ENCODE data around the gene KCNMA1. TPM values are rescaled to one million over a fixed set of nuclear protein-coding genes. Genes with fewer than 3 reads are reported as not detected.
A peak's percentile ranks its signal among the peaks of the same experiment; 100 is the strongest.

Gene KCNMA1
- total and polyA plus RNA-seq, 5 donors = 1.5 to 6.1 (median 3.3) TPM

DNA sequence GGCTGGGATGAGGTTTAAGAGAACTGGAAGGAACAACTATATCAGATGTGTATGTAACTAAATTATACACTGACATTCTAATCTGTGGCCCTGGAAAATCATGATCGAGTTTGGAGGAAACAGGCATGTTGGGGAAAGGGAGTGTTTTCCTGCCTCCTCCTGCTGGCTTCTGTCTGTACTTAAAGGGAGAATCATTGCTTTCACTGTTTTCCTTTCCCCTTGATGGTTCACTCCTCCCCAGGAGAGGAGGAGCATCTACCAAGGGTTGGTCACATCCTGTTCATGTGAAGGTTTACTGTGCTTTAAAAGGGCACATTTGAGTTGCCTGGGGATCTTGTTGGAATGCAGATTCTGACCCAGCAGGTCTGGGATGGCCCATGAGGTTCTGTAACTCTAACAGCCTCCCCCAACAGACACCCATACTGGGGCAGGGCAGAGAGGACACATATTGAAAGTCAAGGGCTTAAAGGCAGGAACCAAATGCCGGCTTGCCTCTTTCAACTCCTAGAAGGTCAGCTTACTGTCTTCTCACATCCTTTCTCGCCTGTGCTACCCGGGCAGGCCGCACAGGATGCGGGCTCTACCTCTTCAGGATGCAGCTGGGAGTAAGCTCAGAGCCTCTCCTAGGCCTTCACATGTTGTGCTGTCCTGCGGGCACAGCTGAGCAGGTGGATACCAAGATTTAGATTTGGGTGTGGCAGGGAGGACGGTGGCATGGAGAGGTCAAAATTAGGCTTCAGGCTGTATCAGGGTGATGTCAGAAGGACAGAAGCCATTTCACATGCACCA is 694.8 kb downstream of the KCNMA1 start:
- Histone ChIP-seq H3K4me3 (ENCODE audit: low read length) (no peak overlapping the region), H3K27me3 (ENCODE audit: control insufficient read depth, insufficient read depth) (no peaks in the 10 kb centered on the region), H3K27ac (ENCODE audit: low read length) (no peak overlapping the region), H3K4me1 (ENCODE audit: control insufficient read depth, insufficient read depth, low read length) (peaks cover 6% of the 10 kb centered on the region), H3K9me3 (ENCODE audit: control insufficient read depth, low read length) (no peaks in the 10 kb centered on the region)
- WGBS = 62% methylated on average over 8 of the region's 8 CpGs
- peak in 1 of 2 donors; percentile 54 for ATAC-seq
- intact Hi-C loops (cut with DNase I) = no loop called here
- DNase-seq = no peak

DNA sequence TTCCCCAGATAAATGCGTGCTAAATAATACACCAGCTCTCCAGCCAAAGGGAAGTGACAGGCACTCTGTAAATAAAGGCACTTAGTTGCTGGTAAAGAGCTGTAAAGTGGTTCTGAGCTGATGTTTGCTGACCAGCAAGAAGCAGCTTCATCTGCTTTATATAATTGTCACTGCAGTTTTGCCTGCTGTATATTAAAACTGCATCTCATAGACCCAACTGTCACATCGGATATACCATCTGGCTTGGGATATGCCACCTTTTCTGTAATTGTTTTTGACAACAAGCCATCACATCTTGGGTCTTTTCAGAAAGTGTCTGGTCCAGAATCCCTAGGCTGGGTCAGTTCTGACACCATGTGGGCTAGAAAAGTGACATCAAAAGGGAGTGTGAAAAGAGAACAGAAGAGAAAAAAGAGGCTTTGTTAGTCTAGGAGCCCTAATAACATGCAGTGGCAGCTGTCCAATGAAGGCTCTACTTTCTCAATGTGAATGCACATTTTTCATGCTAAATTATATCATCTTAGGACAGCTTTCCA is 697.6 kb downstream of the KCNMA1 start:
- H3K4me1 ChIP-seq (ENCODE audit: control insufficient read depth, insufficient read depth, low read length) = no peaks in the 10 kb centered on the region
- no peaks in the 10 kb centered on the region for H3K9me3 ChIP-seq (ENCODE audit: control insufficient read depth, low read length)
- no peaks in the 10 kb centered on the region for H3K27me3 ChIP-seq (ENCODE audit: control insufficient read depth, insufficient read depth)
- WGBS = 64% methylated on average over 2 of the region's 2 CpGs
- no peak overlapping the region for H3K4me3 ChIP-seq (ENCODE audit: low read length)
- ATAC-seq (no peak), DNase-seq (no peak)
- no peak overlapping the region for H3K27ac ChIP-seq (ENCODE audit: low read length)
- intact Hi-C loops (cut with DNase I) = no loop called here

DNA sequence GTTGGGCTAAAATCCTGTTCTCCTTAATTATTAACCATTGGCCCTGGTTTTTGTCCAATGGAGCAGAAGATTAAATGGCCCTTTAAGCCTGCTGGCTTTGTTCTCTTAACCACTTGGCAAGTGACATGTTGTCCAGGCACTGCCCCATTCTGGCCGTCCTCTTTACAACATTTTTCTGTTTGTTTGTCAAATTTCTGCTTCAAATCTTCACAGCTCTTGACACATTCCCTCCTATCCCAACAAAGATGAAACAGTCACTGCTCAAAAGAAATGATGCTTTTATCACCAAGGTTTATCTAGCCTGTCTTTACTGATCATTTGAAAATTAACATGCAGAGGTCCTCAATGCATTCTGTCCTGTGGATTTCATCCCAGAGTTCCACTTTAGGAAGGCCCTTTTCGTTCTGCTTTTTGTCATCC is 700.4 kb downstream of the KCNMA1 start:
- no peak for DNase-seq
- no peak for ATAC-seq
- 48% methylated on average over 2 of the region's 2 CpGs for WGBS
- no peaks in the 10 kb centered on the region for H3K9me3 ChIP-seq (ENCODE audit: control insufficient read depth, low read length)
- H3K27me3 ChIP-seq (ENCODE audit: control insufficient read depth, insufficient read depth) = no peaks in the 10 kb centered on the region
- H3K4me1 ChIP-seq (ENCODE audit: control insufficient read depth, insufficient read depth, low read length) = no peaks in the 10 kb centered on the region
- H3K4me3 ChIP-seq (ENCODE audit: low read length) = no peak overlapping the region
- H3K27ac ChIP-seq (ENCODE audit: low read length) = no peak overlapping the region
- intact Hi-C loops (cut with DNase I) = no loop called here

DNA sequence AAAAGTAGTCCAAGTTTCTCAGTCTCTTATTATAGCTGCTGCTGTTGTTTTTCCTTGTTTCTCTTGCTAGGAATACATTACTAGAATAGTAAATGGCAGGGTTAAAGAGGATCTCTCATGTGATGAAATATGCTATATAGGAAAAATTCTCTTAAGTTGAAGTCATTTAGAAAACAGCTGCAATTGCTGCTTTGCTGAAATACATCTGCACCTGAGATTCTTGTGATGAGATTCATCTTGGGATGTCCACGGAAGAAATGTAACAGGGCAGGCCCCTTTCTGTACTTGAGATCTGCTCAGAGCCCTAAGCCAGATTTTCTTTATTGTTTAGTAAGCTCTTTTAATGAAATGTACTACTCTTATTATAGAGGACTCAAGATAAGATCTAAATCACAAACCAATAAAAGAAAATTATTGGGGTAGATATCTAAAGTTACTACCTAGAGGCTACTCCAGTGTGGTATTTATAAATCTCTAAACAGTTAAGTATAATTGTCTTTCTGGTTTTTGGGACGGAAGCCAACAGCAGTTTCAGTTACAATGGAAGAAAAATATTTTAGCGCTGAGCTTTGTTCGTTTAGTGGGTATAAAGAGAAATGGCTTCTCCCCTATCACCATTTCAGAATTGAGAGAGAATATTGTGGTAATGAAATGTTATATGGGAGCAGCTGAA is 701.5 kb downstream of the KCNMA1 start:
- no peaks in the 10 kb centered on the region for H3K27me3 ChIP-seq (ENCODE audit: control insufficient read depth, insufficient read depth)
- intact Hi-C loops (cut with DNase I) = no loop called here
- DNase-seq (no peak), ATAC-seq (no peak)
- no peak overlapping the region for H3K4me3 ChIP-seq (ENCODE audit: low read length)
- no peaks in the 10 kb centered on the region for H3K9me3 ChIP-seq (ENCODE audit: control insufficient read depth, low read length)
- H3K4me1 ChIP-seq (ENCODE audit: control insufficient read depth, insufficient read depth, low read length) = no peaks in the 10 kb centered on the region
- no peak overlapping the region for H3K27ac ChIP-seq (ENCODE audit: low read length)
- 50% methylated on average over 4 of the region's 4 CpGs for WGBS

DNA sequence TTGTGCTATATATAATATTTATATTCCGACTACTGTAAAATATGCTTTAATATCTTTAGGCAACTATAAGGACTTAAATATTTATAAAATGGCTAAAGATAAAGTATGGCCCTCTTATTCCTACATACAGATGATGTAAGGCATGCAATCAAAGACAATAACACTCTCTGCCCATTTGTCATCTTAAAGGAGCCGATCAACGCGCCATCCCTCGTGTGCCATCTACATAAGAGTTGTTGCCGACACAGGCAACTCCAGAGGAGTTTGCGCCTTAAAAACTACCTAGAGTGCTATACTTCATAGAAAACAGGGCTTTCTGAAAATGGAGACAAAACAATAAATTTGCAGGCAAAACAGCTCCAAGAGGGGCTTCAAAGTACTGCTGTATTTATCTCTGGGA is 709.0 kb downstream of the KCNMA1 start:
- DNase-seq (no peak), ATAC-seq (no peak)
- WGBS = 95% methylated on average over 7 of the region's 7 CpGs
- Histone ChIP-seq H3K4me3 (ENCODE audit: low read length) (no peak overlapping the region), H3K27me3 (ENCODE audit: control insufficient read depth, insufficient read depth) (no peaks in the 10 kb centered on the region), H3K9me3 (ENCODE audit: control insufficient read depth, low read length) (no peaks in the 10 kb centered on the region), H3K27ac (ENCODE audit: low read length) (no peak overlapping the region), H3K4me1 (ENCODE audit: control insufficient read depth, insufficient read depth, low read length) (no peaks in the 10 kb centered on the region)
- intact Hi-C loops (cut with DNase I) = no loop called here

DNA sequence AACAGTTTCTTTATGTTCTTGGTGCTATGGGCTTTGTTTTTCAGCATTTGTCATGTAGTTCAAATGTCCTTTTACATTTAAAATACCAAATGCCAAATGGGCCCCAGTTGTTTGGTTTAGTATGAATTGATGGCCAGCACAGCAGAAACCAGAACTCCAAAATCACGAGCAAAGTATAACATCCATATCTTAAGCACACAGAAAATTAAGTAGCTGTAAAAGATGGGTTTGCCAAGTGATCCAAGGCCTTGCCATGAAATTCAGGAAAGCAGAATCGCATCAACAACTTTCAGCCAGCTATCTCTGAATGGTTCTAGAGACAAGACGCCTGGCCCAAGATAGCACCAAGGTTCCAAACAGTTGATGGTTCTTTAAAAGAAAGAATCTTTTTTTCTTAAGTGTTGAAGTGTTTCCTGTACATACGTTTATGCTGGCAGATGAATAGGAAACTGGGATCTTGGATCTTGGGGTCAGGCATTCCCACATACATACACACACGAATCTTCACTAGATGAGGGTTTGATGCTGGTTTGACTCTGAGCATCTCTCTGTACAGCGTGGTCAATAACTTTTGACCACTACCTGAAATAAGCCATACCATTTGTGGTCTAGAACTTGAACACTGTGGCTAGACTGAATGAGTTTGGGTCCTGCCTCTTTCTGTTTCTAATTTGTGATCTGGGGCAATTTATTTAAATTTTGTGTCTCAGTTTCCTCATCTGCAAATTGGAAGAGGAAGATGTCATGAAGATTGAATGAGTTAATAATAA is 711.8 kb downstream of the KCNMA1 start:
- Histone ChIP-seq H3K27ac (ENCODE audit: low read length) (no peak overlapping the region), H3K4me3 (ENCODE audit: low read length) (no peak overlapping the region), H3K9me3 (ENCODE audit: control insufficient read depth, low read length) (no peaks in the 10 kb centered on the region), H3K27me3 (ENCODE audit: control insufficient read depth, insufficient read depth) (no peaks in the 10 kb centered on the region), H3K4me1 (ENCODE audit: control insufficient read depth, insufficient read depth, low read length) (no peaks in the 10 kb centered on the region)
- 62% methylated on average over 6 of the region's 6 CpGs for WGBS
- intact Hi-C loops (cut with DNase I) = no loop called here
- ATAC-seq = no peak
- no peak for DNase-seq

DNA sequence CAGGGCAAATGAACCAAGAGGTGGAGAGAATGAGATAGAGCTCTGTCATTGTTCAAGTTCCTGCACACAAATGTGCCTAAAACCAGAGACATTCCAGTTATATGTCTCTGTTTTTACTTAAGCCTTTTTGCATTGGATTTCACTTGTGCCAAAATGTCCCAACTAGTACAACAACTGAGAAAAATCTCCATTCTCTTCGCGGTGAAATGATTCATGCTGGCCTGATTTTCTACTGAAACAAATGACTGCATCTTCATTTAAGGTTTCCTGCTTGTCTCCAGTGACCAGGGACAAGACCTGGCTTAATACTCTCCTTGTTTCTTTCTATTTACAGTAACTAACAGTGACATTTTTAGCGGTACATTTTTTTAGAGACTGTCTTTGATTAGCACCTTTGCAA is 714.9 kb downstream of the KCNMA1 start:
- Histone ChIP-seq H3K9me3 (ENCODE audit: control insufficient read depth, low read length) (no peaks in the 10 kb centered on the region), H3K27ac (ENCODE audit: low read length) (no peak overlapping the region), H3K4me1 (ENCODE audit: control insufficient read depth, insufficient read depth, low read length) (no peaks in the 10 kb centered on the region), H3K27me3 (ENCODE audit: control insufficient read depth, insufficient read depth) (no peaks in the 10 kb centered on the region), H3K4me3 (ENCODE audit: low read length) (no peak overlapping the region)
- DNase-seq (no peak), ATAC-seq (no peak)
- WGBS = 83% methylated on average over 3 of the region's 3 CpGs
- intact Hi-C loops (cut with DNase I) = no loop called here

DNA sequence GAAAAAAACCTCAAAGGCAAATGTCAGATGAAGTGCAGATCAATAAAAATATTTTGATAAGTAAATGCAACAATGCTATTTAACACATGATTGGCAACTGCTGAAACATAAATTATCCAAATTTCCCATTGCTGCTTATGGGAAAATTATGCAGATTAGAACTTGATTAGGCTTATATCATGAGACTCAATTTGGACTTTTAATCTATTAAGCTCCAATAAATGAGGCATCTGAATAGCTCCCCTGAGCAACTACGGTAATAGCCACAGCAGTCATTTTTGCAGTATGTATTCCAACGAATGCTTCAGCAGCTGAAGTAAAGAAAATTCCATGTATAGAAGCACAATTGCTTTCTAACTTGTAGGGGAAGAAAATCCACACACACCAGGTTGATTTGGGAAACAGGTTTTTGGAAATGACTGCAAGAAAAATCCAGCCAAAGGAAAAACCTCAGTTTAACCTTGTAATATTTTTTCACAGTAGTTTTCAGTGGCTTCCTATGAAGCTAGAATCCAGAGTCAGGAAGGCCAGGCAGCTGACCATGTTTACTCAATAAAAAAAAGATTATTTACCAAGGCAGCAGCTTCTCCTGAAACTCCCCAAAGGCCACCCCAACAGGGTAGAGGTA is 716.1 kb downstream of the KCNMA1 start:
- Histone ChIP-seq H3K27ac (ENCODE audit: low read length) (no peak overlapping the region), H3K27me3 (ENCODE audit: control insufficient read depth, insufficient read depth) (no peaks in the 10 kb centered on the region), H3K4me1 (ENCODE audit: control insufficient read depth, insufficient read depth, low read length) (no peaks in the 10 kb centered on the region), H3K4me3 (ENCODE audit: low read length) (no peak overlapping the region), H3K9me3 (ENCODE audit: control insufficient read depth, low read length) (no peaks in the 10 kb centered on the region)
- no peak for ATAC-seq
- no peak for DNase-seq
- 70% methylated on average over 2 of the region's 2 CpGs for WGBS
- intact Hi-C loops (cut with DNase I) = no loop called here

DNA sequence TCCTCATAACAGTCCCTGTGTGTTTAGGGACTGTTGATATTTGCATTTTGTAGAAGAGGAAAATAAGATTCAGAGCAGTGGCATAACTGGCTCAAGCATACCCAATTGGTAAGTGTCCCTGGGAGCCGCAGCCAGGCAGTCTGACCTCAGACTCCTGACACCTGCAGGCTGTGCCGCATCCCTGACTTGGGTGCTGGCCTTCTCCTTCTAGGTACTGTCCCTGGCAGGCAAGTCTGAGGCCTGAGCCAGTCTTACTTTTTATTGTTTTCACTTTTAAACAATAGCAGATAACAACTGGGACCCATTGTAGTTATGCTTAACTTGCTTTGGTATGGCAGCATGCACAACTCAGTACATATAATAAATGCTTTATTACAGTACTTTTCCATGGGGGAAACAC is 717.0 kb downstream of the KCNMA1 start:
- ATAC-seq (no peak), DNase-seq (no peak)
- intact Hi-C loops (cut with DNase I) = no loop called here
- 89% methylated on average over 2 of the region's 2 CpGs for WGBS
- H3K4me1 ChIP-seq (ENCODE audit: control insufficient read depth, insufficient read depth, low read length) = no peaks in the 10 kb centered on the region
- H3K27ac ChIP-seq (ENCODE audit: low read length) = no peak overlapping the region
- no peaks in the 10 kb centered on the region for H3K27me3 ChIP-seq (ENCODE audit: control insufficient read depth, insufficient read depth)
- no peak overlapping the region for H3K4me3 ChIP-seq (ENCODE audit: low read length)
- H3K9me3 ChIP-seq (ENCODE audit: control insufficient read depth, low read length) = no peaks in the 10 kb centered on the region

DNA sequence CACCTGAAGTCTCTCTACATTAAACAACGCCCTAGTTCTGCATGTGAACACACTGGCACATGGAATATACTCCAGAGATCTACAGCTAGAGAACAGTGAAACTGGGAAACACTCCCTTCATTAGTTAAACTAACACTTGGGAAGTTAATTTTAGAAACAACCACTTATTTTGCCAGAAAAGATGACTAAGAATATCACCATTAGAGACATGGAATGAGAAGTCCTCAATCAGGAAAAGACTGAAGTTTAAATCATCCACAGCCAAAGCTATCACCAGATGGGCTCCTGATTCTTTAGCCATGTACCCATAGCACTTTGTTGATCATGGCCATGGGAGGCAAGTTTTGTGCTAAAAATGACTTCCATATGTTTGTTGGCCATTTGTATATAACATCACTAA is 719.5 kb downstream of the KCNMA1 start:
- no peak overlapping the region for H3K4me3 ChIP-seq (ENCODE audit: low read length)
- ATAC-seq = no peak
- 77% methylated on average over 1 of the region's 1 CpG for WGBS

More for the DNA sequence above, 719.5 kb downstream of the KCNMA1 start:
- no peak for DNase-seq
- Histone ChIP-seq H3K4me1 (ENCODE audit: control insufficient read depth, insufficient read depth, low read length) (no peaks in the 10 kb centered on the region), H3K27ac (ENCODE audit: low read length) (no peak overlapping the region), H3K9me3 (ENCODE audit: control insufficient read depth, low read length) (no peaks in the 10 kb centered on the region), H3K27me3 (ENCODE audit: control insufficient read depth, insufficient read depth) (no peaks in the 10 kb centered on the region)
- intact Hi-C loops (cut with DNase I) = no loop called here

Measured in right cardiac atrium (tissue), 5 donors.